HG02938 (cell line): ENCODE measurements around the gene ZNF775.
"Not testable (repeated sequence)": the region's sequence is repeated elsewhere in the genome, so short reads cannot be mapped to it uniquely, and the experiment has no call there.

Source experiments
- ATAC-seq: cut with Tn5 transposase; IDR thresholded peaks from one replicate; pipeline ENCODE4 v1.9.1; 2021; ENCODE audit warnings: mild to moderate bottlenecking, moderate library complexity; ENCODE audit not compliant: unreplicated experiment

The ZNF775 gene

GRCh38 chr7:150380463-150380862, 1.3 kb downstream of the ZNF775 start:
- ATAC-seq = peak; percentile 17

- no peak for ATAC-seq
These were observed 2.0 kb downstream of the ZNF775 start for GRCh38 chr7:150381096-150381495.

- no peak for ATAC-seq
These were observed 2.6 kb downstream of the ZNF775 start for GRCh38 chr7:150381785-150382122.

- ATAC-seq = no peak
These were observed 3.2 kb downstream of the ZNF775 start for GRCh38 chr7:150382123-150382843.

GRCh38 chr7:150382844-150383225, 3.7 kb downstream of the ZNF775 start:
- ATAC-seq = no peak

GRCh38 chr7:150383710-150384397, 4.7 kb downstream of the ZNF775 start:
- no peak for ATAC-seq

- no peak for ATAC-seq
These were observed 5.5 kb downstream of the ZNF775 start for GRCh38 chr7:150384406-150385301.

GRCh38 chr7:150385302-150385723, 6.2 kb downstream of the ZNF775 start:
- ATAC-seq = no peak

GRCh38 chr7:150385884-150386283, 6.8 kb downstream of the ZNF775 start:
- not testable (repeated sequence) for ATAC-seq

GRCh38 chr7:150388306-150388705, 9.2 kb downstream of the ZNF775 start:
- no peak for ATAC-seq

GRCh38 chr7:150388709-150389531, 9.8 kb downstream of the ZNF775 start:
- no peak for ATAC-seq

GRCh38 chr7:150389532-150389816, 10.3 kb downstream of the ZNF775 start:
- ATAC-seq = no peak

- no peak for ATAC-seq
These were observed 11.1 kb downstream of the ZNF775 start for GRCh38 chr7:150390205-150390604.

GRCh38 chr7:150393325-150393724, 14.2 kb downstream of the ZNF775 start:
- no peak for ATAC-seq

- ATAC-seq = no peak
These were observed 17.3 kb downstream of the ZNF775 start for GRCh38 chr7:150396426-150396825.

- no peak for ATAC-seq
These were observed 17.7 kb downstream of the ZNF775 start for GRCh38 chr7:150396851-150397260.

- no peak for ATAC-seq
These were observed 18.4 kb downstream of the ZNF775 start for GRCh38 chr7:150397346-150398107.

GRCh38 chr7:150398108-150398964, 19.2 kb downstream of the ZNF775 start:
- ATAC-seq = no peak

GRCh38 chr7:150398965-150399320, 19.8 kb downstream of the ZNF775 start:
- no peak for ATAC-seq
